A549 (cell line): ENCODE measurements around the gene ACO2.

ENCODE experiments used
- HDAC2 ChIP-seq: fragments of 200-600 bp; sonication (generic); IDR thresholded peaks from 2 replicates; pipeline ENCODE4 v1.6.1; 2016
- MAX ChIP-seq: IDR thresholded peaks from 2 replicates; pipeline ENCODE4 v1.6.1; 2012
- POLR2A ChIP-seq: IDR thresholded peaks from 2 replicates; pipeline ENCODE4 v1.6.1; 2012; ENCODE audit warnings: mild to moderate bottlenecking, low read length
- RARB ChIP-seq: fragments of 250-450 bp; sonication (Bioruptor Pico); IDR thresholded peaks from 2 replicates; pipeline ENCODE4 v1.8.0; 2021; ENCODE audit warnings: mild to moderate bottlenecking, moderate library complexity
- RNF2 ChIP-seq: fragments of 200-600 bp; sonication (generic); IDR thresholded peaks from 2 replicates; pipeline ENCODE4 v1.6.1; 2016; ENCODE audit warnings: low read depth, mild to moderate bottlenecking, antibody characterized with exemption, moderate library complexity, borderline replicate concordance
- USF2 ChIP-seq: fragments of 450-650 bp; IDR thresholded peaks from 2 replicates; pipeline ENCODE4 v1.6.1; 2014; ENCODE audit warnings: antibody characterized with exemption
- ZSCAN20 ChIP-seq: fragments of 250-450 bp; sonication (Bioruptor Pico); IDR thresholded peaks from 2 replicates; pipeline ENCODE4 v1.8.0; 2022; ENCODE audit warnings: mild to moderate bottlenecking, moderate library complexity
- TF ChIP-seq, protein P1 (sequence below): fragments of >200 bp; sonication (Bioruptor Twin); formaldehyde crosslinking; IDR thresholded peaks from 3 replicates; pipeline ENCODE4 v1.5.1; 2016

DNA sequence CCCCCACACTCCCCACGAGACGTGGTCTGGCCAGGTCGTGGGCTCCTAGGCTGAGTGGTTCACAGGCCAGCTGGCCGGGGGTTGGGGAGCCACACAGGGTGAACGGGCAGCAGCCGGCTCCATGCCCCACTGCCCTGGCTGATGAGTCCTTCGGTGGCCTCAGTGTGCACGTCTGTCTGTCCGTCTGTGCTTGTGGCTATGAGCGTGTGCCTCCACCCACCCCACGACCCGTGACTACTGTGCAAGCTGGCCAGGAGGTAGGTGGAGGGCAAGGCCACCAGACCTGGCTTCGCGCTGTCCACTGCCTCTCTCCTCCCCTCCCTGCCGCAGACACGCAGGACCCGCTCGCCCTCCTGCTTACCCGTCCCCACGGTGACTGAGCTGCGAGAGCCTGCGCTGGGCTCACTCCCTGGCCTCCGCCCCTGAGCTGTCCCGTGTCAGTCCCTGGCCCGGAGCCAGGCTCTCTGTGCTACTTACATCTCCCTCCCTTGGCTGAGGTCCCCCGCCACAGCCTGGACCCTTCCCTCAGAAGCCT, 106.0 kb downstream of the ACO2 start:
- TF ChIP-seq RARB = no peak
- TF ChIP-seq, protein P1, sequence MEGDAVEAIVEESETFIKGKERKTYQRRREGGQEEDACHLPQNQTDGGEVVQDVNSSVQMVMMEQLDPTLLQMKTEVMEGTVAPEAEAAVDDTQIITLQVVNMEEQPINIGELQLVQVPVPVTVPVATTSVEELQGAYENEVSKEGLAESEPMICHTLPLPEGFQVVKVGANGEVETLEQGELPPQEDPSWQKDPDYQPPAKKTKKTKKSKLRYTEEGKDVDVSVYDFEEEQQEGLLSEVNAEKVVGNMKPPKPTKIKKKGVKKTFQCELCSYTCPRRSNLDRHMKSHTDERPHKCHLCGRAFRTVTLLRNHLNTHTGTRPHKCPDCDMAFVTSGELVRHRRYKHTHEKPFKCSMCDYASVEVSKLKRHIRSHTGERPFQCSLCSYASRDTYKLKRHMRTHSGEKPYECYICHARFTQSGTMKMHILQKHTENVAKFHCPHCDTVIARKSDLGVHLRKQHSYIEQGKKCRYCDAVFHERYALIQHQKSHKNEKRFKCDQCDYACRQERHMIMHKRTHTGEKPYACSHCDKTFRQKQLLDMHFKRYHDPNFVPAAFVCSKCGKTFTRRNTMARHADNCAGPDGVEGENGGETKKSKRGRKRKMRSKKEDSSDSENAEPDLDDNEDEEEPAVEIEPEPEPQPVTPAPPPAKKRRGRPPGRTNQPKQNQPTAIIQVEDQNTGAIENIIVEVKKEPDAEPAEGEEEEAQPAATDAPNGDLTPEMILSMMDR = no peak
- TF ChIP-seq MAX = no peak
- TF ChIP-seq POLR2A = no peak
- TF ChIP-seq ZSCAN20 = no peak
- no peak for TF ChIP-seq HDAC2
- no peak for TF ChIP-seq RNF2
- TF ChIP-seq USF2 = no peak
